MM.1S (cell line): Measurements from ENCODE around the gene PTPRD.

ENCODE experiments used
- DNase-seq: peaks from one replicate; pipeline ENCODE4 v3.0.0-alpha.2; 2015
- H2AFZ ChIP-seq: fragments of 300-600 bp; sonication (generic); 2 replicates; pipeline ENCODE4 v1.6.0; 2016; ENCODE audit warnings: antibody characterized with exemption, low read length
- H3F3A ChIP-seq: fragments of 300-600 bp; sonication (generic); 2 replicates; pipeline ENCODE4 v1.6.1; 2016; ENCODE audit warnings: mild to moderate bottlenecking, antibody characterized with exemption, low read length, moderate library complexity, mixed read lengths; ENCODE audit not compliant: insufficient read depth
- H3K27ac ChIP-seq: fragments of 300-600 bp; sonication (generic); 2 replicates; pipeline ENCODE4 v1.5.1; 2016; ENCODE audit warnings: mild to moderate bottlenecking, low read length
- H3K27me3 ChIP-seq: fragments of 300-600 bp; sonication (generic); replicated peaks from 2 replicates; pipeline ENCODE4 v1.6.0; 2016; ENCODE audit warnings: low read length; ENCODE audit not compliant: insufficient read depth
- H3K36me3 ChIP-seq: fragments of 300-600 bp; sonication (generic); replicated peaks from 2 replicates; pipeline ENCODE4 v1.6.1; 2016; ENCODE audit warnings: mild to moderate bottlenecking, low read length, mixed read lengths; ENCODE audit not compliant: insufficient read depth
- H3K4me1 ChIP-seq: fragments of 300-600 bp; sonication (generic); 2 replicates; pipeline ENCODE4 v1.6.1; 2016; ENCODE audit warnings: low read length, mixed read lengths
- H3K4me2 ChIP-seq: fragments of 300-600 bp; sonication (generic); 2 replicates; pipeline ENCODE4 v1.6.0; 2016; ENCODE audit warnings: low read depth, low read length
- H3K4me3 ChIP-seq: fragments of 300-600 bp; sonication (generic); 2 replicates; pipeline ENCODE4 v1.5.1; 2016; ENCODE audit warnings: low read length, mixed read lengths
- H3K79me2 ChIP-seq: fragments of 300-600 bp; sonication (generic); 2 replicates; pipeline ENCODE4 v1.6.1; 2016; ENCODE audit warnings: mixed run types, low read length, mixed read lengths
- H3K9ac ChIP-seq: fragments of 300-600 bp; sonication (generic); 2 replicates; pipeline ENCODE4 v1.6.1; 2016; ENCODE audit warnings: low read length, mixed read lengths
- H3K9me2 ChIP-seq: fragments of 300-600 bp; sonication (generic); replicated peaks from 2 replicates; pipeline ENCODE4 v1.6.1; 2016; ENCODE audit warnings: mild to moderate bottlenecking, low read length, mixed read lengths; ENCODE audit not compliant: insufficient read depth
- H3K9me3 ChIP-seq: fragments of 300-600 bp; sonication (generic); replicated peaks from 2 replicates; pipeline ENCODE4 v1.6.1; 2016; ENCODE audit warnings: mild to moderate bottlenecking, low read length, mixed read lengths; ENCODE audit not compliant: insufficient read depth
- H4K20me1 ChIP-seq: fragments of 300-600 bp; sonication (generic); 2 replicates; pipeline ENCODE4 v1.6.1; 2016; ENCODE audit warnings: mild to moderate bottlenecking, low read length, moderate library complexity, mixed read lengths; ENCODE audit not compliant: insufficient read depth
- EZH2 ChIP-seq: fragments of 300-600 bp; sonication (generic); optimal IDR thresholded peaks from 2 replicates; pipeline ENCODE3; 2017; ENCODE audit warnings: low read depth, mild to moderate bottlenecking, antibody characterized with exemption, low read length, mixed read lengths
- EZH2phosphoT487 ChIP-seq: fragments of 300-600 bp; sonication (generic); IDR thresholded peaks from 2 replicates; pipeline ENCODE4 v1.6.1; 2018; ENCODE audit warnings: antibody characterized with exemption, low read length
- TF ChIP-seq, protein P1 (sequence below): fragments of 300-600 bp; sonication (generic); IDR thresholded peaks from 2 replicates; pipeline ENCODE4 v1.5.1; 2016; ENCODE audit warnings: antibody characterized with exemption, low read length, mixed read lengths

The PTPRD gene

DNA sequence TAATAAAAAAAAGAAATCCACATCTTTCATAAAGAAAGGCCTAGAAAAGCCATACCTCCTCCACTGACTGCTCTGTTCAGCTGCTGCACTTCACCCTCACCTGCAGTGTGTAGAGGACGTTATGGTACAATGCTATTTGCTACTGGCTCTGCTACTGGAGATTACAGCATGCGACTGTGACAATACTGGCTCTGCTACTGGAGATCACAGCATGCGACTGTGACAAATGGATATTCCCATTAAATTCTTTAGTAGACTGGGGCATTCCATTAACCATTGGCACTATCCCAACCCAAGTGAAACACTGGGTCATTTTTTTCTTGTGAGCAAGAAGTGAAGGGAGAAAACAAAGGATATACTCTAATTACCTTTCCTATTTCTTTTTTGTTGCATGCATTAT lies 1749.7 kb downstream of the PTPRD start:
- Histone ChIP-seq H3K27me3 (no peaks in the 10 kb centered on the region), H3K9me2 (no peaks in the 10 kb centered on the region), H3K4me3 (no peak overlapping the region), H3K9ac (no peak overlapping the region), H3K9me3 (no peaks in the 10 kb centered on the region), H3K4me2 (no peak overlapping the region), H3F3A (no peaks in the 10 kb centered on the region), H3K27ac (no peak overlapping the region), H4K20me1 (no peaks in the 10 kb centered on the region), H2AFZ (no peak overlapping the region), H3K36me3 (no peaks in the 10 kb centered on the region), H3K4me1 (no peaks in the 10 kb centered on the region), H3K79me2 (no peaks in the 10 kb centered on the region)
- no peak for TF ChIP-seq EZH2
- TF ChIP-seq, protein P1, sequence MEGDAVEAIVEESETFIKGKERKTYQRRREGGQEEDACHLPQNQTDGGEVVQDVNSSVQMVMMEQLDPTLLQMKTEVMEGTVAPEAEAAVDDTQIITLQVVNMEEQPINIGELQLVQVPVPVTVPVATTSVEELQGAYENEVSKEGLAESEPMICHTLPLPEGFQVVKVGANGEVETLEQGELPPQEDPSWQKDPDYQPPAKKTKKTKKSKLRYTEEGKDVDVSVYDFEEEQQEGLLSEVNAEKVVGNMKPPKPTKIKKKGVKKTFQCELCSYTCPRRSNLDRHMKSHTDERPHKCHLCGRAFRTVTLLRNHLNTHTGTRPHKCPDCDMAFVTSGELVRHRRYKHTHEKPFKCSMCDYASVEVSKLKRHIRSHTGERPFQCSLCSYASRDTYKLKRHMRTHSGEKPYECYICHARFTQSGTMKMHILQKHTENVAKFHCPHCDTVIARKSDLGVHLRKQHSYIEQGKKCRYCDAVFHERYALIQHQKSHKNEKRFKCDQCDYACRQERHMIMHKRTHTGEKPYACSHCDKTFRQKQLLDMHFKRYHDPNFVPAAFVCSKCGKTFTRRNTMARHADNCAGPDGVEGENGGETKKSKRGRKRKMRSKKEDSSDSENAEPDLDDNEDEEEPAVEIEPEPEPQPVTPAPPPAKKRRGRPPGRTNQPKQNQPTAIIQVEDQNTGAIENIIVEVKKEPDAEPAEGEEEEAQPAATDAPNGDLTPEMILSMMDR: no peak
- TF ChIP-seq EZH2phosphoT487: no peak
- no peak for DNase-seq

- Histone ChIP-seq H3K9ac (no peak overlapping the region), H3F3A (no peaks in the 10 kb centered on the region), H3K27ac (no peak overlapping the region), H3K36me3 (no peaks in the 10 kb centered on the region), H3K9me3 (no peaks in the 10 kb centered on the region), H3K27me3 (no peaks in the 10 kb centered on the region), H3K9me2 (no peaks in the 10 kb centered on the region), H3K4me2 (no peak overlapping the region), H3K79me2 (no peaks in the 10 kb centered on the region), H4K20me1 (no peaks in the 10 kb centered on the region), H3K4me1 (no peaks in the 10 kb centered on the region), H2AFZ (no peak overlapping the region), H3K4me3 (no peak overlapping the region)
- TF ChIP-seq EZH2phosphoT487 (no peak), EZH2 (no peak)
- TF ChIP-seq, protein P1: no peak
- DNase-seq: no peak
Observed at GRCh38 chr9:8860925-8861324, 1751.9 kb downstream of the PTPRD start.

DNA sequence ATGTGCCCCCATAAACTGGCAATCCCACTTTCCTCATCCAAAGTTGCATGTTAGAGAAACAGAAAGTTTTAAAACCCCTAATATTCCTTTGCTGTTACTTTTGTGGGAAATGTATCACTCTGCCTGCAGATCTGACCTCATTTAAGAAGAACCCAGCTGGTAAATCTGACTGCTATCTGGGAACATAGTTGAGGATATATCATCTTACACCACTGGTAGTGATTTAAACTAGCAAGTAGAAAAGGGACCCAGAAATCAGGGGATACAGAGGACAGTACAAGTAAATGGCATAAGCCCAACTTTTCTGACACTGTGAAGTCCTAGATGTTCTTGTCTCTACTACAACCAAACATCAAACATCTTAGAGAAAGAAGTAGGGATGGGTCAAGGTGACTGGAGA lies 1752.7 kb downstream of the PTPRD start:
- Histone ChIP-seq H3K4me3 (no peak overlapping the region), H3K27me3 (no peaks in the 10 kb centered on the region), H2AFZ (no peak overlapping the region), H3F3A (no peaks in the 10 kb centered on the region), H3K9me2 (no peaks in the 10 kb centered on the region), H3K4me1 (no peaks in the 10 kb centered on the region), H3K4me2 (no peak overlapping the region), H3K9me3 (no peaks in the 10 kb centered on the region), H3K36me3 (no peaks in the 10 kb centered on the region), H4K20me1 (no peaks in the 10 kb centered on the region), H3K27ac (no peak overlapping the region), H3K79me2 (no peaks in the 10 kb centered on the region), H3K9ac (no peak overlapping the region)
- no peak for DNase-seq
- no peak for TF ChIP-seq EZH2
- TF ChIP-seq, protein P1: no peak
- no peak for TF ChIP-seq EZH2phosphoT487
